Glutamatergic neuron (in vitro differentiated cells): Measurements from ENCODE around the gene CDC42SE2. TPM values are rescaled to one million over a fixed set of nuclear protein-coding genes. Genes with fewer than 3 reads are reported as not detected.
"Not testable (repeated sequence)": the region's sequence is repeated elsewhere in the genome, so short reads cannot be mapped to it uniquely, and the experiment has no call there.

ENCODE experiments used
- DNase-seq: peaks from one replicate; pipeline ENCODE4 v3.0.0; 2022
- H3K27ac Mint-ChIP-seq: one replicate; pipeline ENCODE4 v1.8.0; 2020; ENCODE audit warnings: mild to moderate bottlenecking, mixed read lengths, inconsistent platforms; ENCODE audit not compliant: unreplicated experiment
- H3K27me3 Mint-ChIP-seq: one replicate; pipeline ENCODE4 v1.8.0; 2020; ENCODE audit warnings: mild to moderate bottlenecking, moderate library complexity, mixed read lengths, inconsistent platforms; ENCODE audit not compliant: unreplicated experiment
- H3K36me3 Mint-ChIP-seq: one replicate; pipeline ENCODE4 v1.8.0; 2020; ENCODE audit warnings: mild to moderate bottlenecking, mixed read lengths, inconsistent platforms; ENCODE audit not compliant: unreplicated experiment
- H3K4me1 Mint-ChIP-seq: one replicate; pipeline ENCODE4 v1.8.0; 2020; ENCODE audit warnings: mild to moderate bottlenecking, low read depth, mixed read lengths, inconsistent platforms; ENCODE audit not compliant: unreplicated experiment
- H3K4me3 Mint-ChIP-seq: one replicate; pipeline ENCODE4 v1.8.0; 2020; ENCODE audit warnings: mild to moderate bottlenecking, mixed read lengths, inconsistent platforms; ENCODE audit not compliant: unreplicated experiment
- H3K9me3 Mint-ChIP-seq: one replicate; pipeline ENCODE4 v1.8.0; 2020; ENCODE audit warnings: mild to moderate bottlenecking, moderate library complexity, mixed read lengths, inconsistent platforms; ENCODE audit not compliant: unreplicated experiment
- CTCF ChIP-seq: fragments of 200-600 bp; sonication (generic); IDR thresholded peaks from one replicate; pipeline ENCODE4 v1.5.0; 2021; ENCODE audit not compliant: partially characterized antibody, unreplicated experiment
- total RNA-seq: library from RNA; stranded (reverse); fragmentation: NEBNext Ultra II Directional; extraction: Animal tissue kit (Norgen Biotek cat#: 25700); gene quantifications from one replicate; pipeline ENCODE4 v1.2.1, GENCODE V29; 2021; ENCODE audit not compliant: unreplicated experiment

The CDC42SE2 gene
- total RNA-seq, 1 donor from 2014 or later: 15.5 TPM

GRCh38 chr5:131268758-131269370 lies 5.0 kb downstream of the CDC42SE2 start:
- DNase-seq: no peak
- Mint-ChIP-seq H3K4me3 (no peak overlapping the region), H3K27me3 (no peaks in the 10 kb centered on the region), H3K4me1 (peaks cover 11% of the 10 kb centered on the region), H3K9me3 (no peaks in the 10 kb centered on the region), H3K27ac (no peak overlapping the region), H3K36me3 (no peaks in the 10 kb centered on the region)
- TF ChIP-seq CTCF: no peak

- H3K36me3 Mint-ChIP-seq: no peaks in the 10 kb centered on the region
- no peaks in the 10 kb centered on the region for H3K9me3 Mint-ChIP-seq
- TF ChIP-seq CTCF: no peak
- no peak overlapping the region for H3K27ac Mint-ChIP-seq
- no peaks in the 10 kb centered on the region for H3K27me3 Mint-ChIP-seq
- no peak overlapping the region for H3K4me3 Mint-ChIP-seq
- H3K4me1 Mint-ChIP-seq: peaks cover 4% of the 10 kb centered on the region
- DNase-seq: no peak
These were observed 7.0 kb downstream of the CDC42SE2 start for GRCh38 chr5:131270809-131271208.

GRCh38 chr5:131271888-131272287 lies 8.0 kb downstream of the CDC42SE2 start:
- H3K4me3 Mint-ChIP-seq, H3K36me3 Mint-ChIP-seq, DNase-seq, H3K4me1 Mint-ChIP-seq, H3K27ac Mint-ChIP-seq, H3K27me3 Mint-ChIP-seq, H3K9me3 Mint-ChIP-seq: not testable (repeated sequence)

GRCh38 chr5:131272307-131272706 lies 8.5 kb downstream of the CDC42SE2 start:
- H3K27ac Mint-ChIP-seq: no peak overlapping the region

GRCh38 chr5:131272724-131273123 lies 8.9 kb downstream of the CDC42SE2 start:
- no peaks in the 10 kb centered on the region for H3K36me3 Mint-ChIP-seq
- no peak overlapping the region for H3K4me3 Mint-ChIP-seq
- no peak overlapping the region for H3K27ac Mint-ChIP-seq
- TF ChIP-seq CTCF: no peak
- DNase-seq: no peak
- H3K4me1 Mint-ChIP-seq: peaks cover 4% of the 10 kb centered on the region
- no peaks in the 10 kb centered on the region for H3K27me3 Mint-ChIP-seq
- no peaks in the 10 kb centered on the region for H3K9me3 Mint-ChIP-seq

More at GRCh38 chr5:131272307-131272706, 8.5 kb downstream of the CDC42SE2 start:
- peaks cover 4% of the 10 kb centered on the region for H3K4me1 Mint-ChIP-seq
- H3K36me3 Mint-ChIP-seq: no peaks in the 10 kb centered on the region
- TF ChIP-seq CTCF: no peak
- no peak overlapping the region for H3K4me3 Mint-ChIP-seq
- DNase-seq: no peak
- H3K27me3 Mint-ChIP-seq: no peaks in the 10 kb centered on the region
- no peaks in the 10 kb centered on the region for H3K9me3 Mint-ChIP-seq
